Nephron (organoid): Measurements from ENCODE around the gene PRSS33.

Experiments used
- H3K27ac Mint-ChIP-seq, 3 experiments: 2 replicates each; pipeline ENCODE4 v1.8.0; 2020; ENCODE audit warnings: mixed read lengths in 3 of 3, mild to moderate bottlenecking in 2 of 3, moderate library complexity in 1 of 3
- H3K27me3 Mint-ChIP-seq: 2 replicates; pipeline ENCODE4 v1.8.0; 2021; ENCODE audit warnings: low read depth, mild to moderate bottlenecking, moderate library complexity, mixed read lengths
- H3K36me3 Mint-ChIP-seq: 2 replicates; pipeline ENCODE4 v1.8.0; 2020; ENCODE audit warnings: low read depth, mixed read lengths
- H3K4me1 Mint-ChIP-seq: 2 replicates; pipeline ENCODE4 v1.8.0; 2020; ENCODE audit warnings: mixed read lengths
- H3K4me3 Mint-ChIP-seq, 3 experiments: 2 replicates each; pipeline ENCODE4 v1.8.0; 2020; ENCODE audit warnings: mild to moderate bottlenecking in 3 of 3, mixed read lengths in 3 of 3, moderate library complexity in 2 of 3
- H3K9me3 Mint-ChIP-seq: 2 replicates; pipeline ENCODE4 v1.8.0; 2020; ENCODE audit warnings: mixed read lengths
- CTCF ChIP-seq, 3 experiments: fragments of 200-600 bp; sonication (generic); IDR thresholded peaks; one replicate each; pipeline ENCODE4 v1.5.0; 2021; ENCODE audit warnings: antibody characterized with exemption in 3 of 3; ENCODE audit not compliant: unreplicated experiment in 3 of 3

Gene PRSS33

DNA sequence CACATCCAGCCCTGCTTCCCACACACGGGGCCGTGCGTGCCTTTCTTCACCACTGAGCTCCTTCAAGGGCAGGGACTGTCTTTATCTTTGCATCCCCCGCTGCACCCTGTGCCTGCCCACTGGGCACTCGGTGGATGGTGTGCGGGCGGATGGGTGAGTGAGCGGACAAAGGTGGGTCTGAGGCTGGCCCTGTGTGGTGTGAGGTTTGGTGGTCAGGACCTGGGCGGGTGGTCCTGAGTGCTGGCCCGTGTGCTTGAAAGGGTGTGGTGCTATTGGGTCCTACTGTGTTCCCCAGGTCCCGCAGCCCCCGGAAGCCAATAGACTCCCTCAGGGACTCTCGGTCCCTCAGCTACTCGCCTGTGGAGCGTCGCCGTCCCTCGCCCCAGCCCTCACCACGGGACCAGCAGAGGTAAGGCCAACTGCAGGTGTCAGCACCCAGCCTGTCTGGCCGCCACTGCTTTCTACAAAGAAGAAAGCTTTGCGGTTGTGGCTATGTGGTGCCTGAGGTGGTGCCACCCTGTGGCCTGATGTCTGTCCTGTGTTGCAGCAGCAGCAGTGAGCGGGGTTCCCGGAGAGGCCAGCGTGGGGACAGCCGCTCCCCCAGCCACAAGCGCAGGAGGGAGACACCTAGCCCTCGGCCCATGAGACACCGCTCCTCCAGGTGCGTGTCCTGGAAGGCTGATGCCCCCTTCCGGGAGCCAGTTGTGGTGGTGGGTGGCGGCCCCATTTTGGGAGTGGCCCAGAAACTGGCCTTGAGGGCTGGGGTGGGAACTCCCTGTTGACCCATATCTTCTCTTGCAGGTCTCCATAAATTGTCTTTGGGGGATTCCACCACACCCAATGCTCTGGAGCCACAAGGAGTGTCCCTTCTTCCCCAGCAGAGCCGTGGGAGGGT lies 17.1 kb downstream of the PRSS33 start:
- H3K9me3 Mint-ChIP-seq, result peaks cover 8% of the 10 kb centered on the region
- H3K27ac Mint-ChIP-seq, result peak overlapping the region; percentile 29 to 79 (median 76)
- no peak overlapping the region for H3K4me3 Mint-ChIP-seq
- peaks cover 74% of the 10 kb centered on the region for H3K36me3 Mint-ChIP-seq
- no peaks in the 10 kb centered on the region for H3K27me3 Mint-ChIP-seq
- H3K4me1 Mint-ChIP-seq, result peaks cover 25% of the 10 kb centered on the region
- no peak for TF ChIP-seq CTCF (IDR thresholded peaks at IDR 0.05; ENCODE audit: unreplicated experiment in 3 of 3)

GRCh38 chr16:2769675-2770056 lies 17.7 kb downstream of the PRSS33 start:
- Mint-ChIP-seq H3K36me3 (peaks cover 81% of the 10 kb centered on the region), H3K27me3 (no peaks in the 10 kb centered on the region), H3K4me3 (no peak overlapping the region), H3K4me1 (peaks cover 25% of the 10 kb centered on the region), H3K27ac (peak overlapping the region; percentile 23 to 76 (median 32)), H3K9me3 (peaks cover 8% of the 10 kb centered on the region)
- TF ChIP-seq CTCF (IDR thresholded peaks at IDR 0.05; ENCODE audit: unreplicated experiment in 3 of 3), result no peak

GRCh38 chr16:2769100-2769529 lies 18.2 kb downstream of the PRSS33 start:
- Mint-ChIP-seq H3K4me3 (no peak overlapping the region), H3K27ac (peak overlapping the region; percentile 23 to 76 (median 32)), H3K27me3 (no peaks in the 10 kb centered on the region), H3K9me3 (peaks cover 8% of the 10 kb centered on the region), H3K36me3 (peaks cover 86% of the 10 kb centered on the region), H3K4me1 (peaks cover 25% of the 10 kb centered on the region)
- no peak for TF ChIP-seq CTCF (IDR thresholded peaks at IDR 0.05; ENCODE audit: unreplicated experiment in 3 of 3)

GRCh38 chr16:2768403-2769089 lies 18.8 kb downstream of the PRSS33 start:
- peaks cover 25% of the 10 kb centered on the region for H3K4me1 Mint-ChIP-seq
- no peak overlapping the region for H3K4me3 Mint-ChIP-seq
- H3K27me3 Mint-ChIP-seq, result no peaks in the 10 kb centered on the region
- peak overlapping the region in 1 of 3 experiments; percentile 76 for H3K27ac Mint-ChIP-seq
- TF ChIP-seq CTCF (IDR thresholded peaks at IDR 0.05; ENCODE audit: unreplicated experiment in 3 of 3), result no peak
- peaks cover 8% of the 10 kb centered on the region for H3K9me3 Mint-ChIP-seq
- peaks cover 92% of the 10 kb centered on the region for H3K36me3 Mint-ChIP-seq

DNA sequence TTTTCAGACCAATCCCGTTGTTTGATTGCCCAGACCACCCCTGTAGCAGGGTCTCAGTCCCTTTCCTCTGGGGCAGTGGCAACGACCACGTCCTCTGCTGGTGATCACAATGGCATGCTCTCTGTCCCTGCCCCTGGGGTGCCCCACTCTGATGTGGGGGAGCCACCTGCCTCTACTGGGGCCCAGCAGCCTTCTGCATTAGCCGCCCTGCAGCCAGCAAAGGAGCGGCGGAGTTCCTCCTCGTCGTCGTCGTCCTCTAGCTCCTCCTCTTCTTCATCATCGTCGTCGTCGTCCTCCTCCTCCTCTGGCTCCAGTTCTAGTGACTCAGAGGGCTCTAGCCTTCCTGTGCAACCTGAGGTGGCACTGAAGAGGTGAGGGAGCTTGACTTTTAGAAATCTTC lies 19.5 kb downstream of the PRSS33 start:
- Mint-ChIP-seq H3K9me3 (peaks cover 15% of the 10 kb centered on the region), H3K36me3 (peaks cover 96% of the 10 kb centered on the region), H3K27ac (peak overlapping the region in 1 of 3 experiments; percentile 76), H3K4me1 (peaks cover 25% of the 10 kb centered on the region), H3K27me3 (no peaks in the 10 kb centered on the region), H3K4me3 (no peak overlapping the region)
- no peak for TF ChIP-seq CTCF (IDR thresholded peaks at IDR 0.05; ENCODE audit: unreplicated experiment in 3 of 3)
